HFF-Myc (cell line): Measurements from ENCODE around the gene NSD2.
"Not testable (repeated sequence)": the region's sequence is repeated elsewhere in the genome, so short reads cannot be mapped to it uniquely, and the experiment has no call there.

Source experiments
- DNase-seq: peaks from one replicate; pipeline ENCODE4 v3.0.0-alpha.2; 2011; ENCODE audit warnings: low read depth; ENCODE audit errors: extremely low read depth
- H3K4me3 ChIP-seq: replicated peaks from 2 replicates; pipeline ENCODE4 v1.5.1; 2011; ENCODE audit warnings: low read depth, mild to moderate bottlenecking, control low read depth, low read length
- CTCF ChIP-seq: IDR thresholded peaks from 2 replicates; pipeline ENCODE4 v1.5.1; 2012; ENCODE audit warnings: mild to moderate bottlenecking, low read depth, low read length, control low read depth; ENCODE audit errors: missing control alignments

Gene NSD2

GRCh38 chr4:2007804-2008670 is 136.8 kb downstream of the NSD2 start:
- H3K4me3 ChIP-seq = peak overlapping the region; percentile 78
- TF ChIP-seq CTCF = no peak
- no peak for DNase-seq

- DNase-seq = no peak
- H3K4me3 ChIP-seq = peak overlapping the region; percentile 78
- no peak for TF ChIP-seq CTCF
These were observed 137.4 kb downstream of the NSD2 start for GRCh38 chr4:2008671-2008920.

- TF ChIP-seq CTCF = peak; percentile 45
- H3K4me3 ChIP-seq = peak within 1 kb of the TSS; percentile 78
- DNase-seq = peak; percentile 75
These were observed 137.9 kb downstream of the NSD2 start, which contains the start of gene NELFA for GRCh38 chr4:2008921-2009650. TSS of gene NELFA (minus strand) at chr4:2008974. CDS start at chr4:2008959, 15 bp downstream.

- peak overlapping the region; percentile 78 for H3K4me3 ChIP-seq
- peak; percentile 10 for DNase-seq
- peak; percentile 8 for TF ChIP-seq CTCF
These were observed 138.5 kb downstream of the NSD2 start for GRCh38 chr4:2009651-2010233.

- H3K4me3 ChIP-seq = no peak overlapping the region
- DNase-seq = no peak
- no peak for TF ChIP-seq CTCF
These were observed 140.4 kb downstream of the NSD2 start for GRCh38 chr4:2011583-2011982.

- H3K4me3 ChIP-seq = no peak overlapping the region
- DNase-seq = no peak
- no peak for TF ChIP-seq CTCF
These were observed 143.8 kb downstream of the NSD2 start for GRCh38 chr4:2015008-2015407.

GRCh38 chr4:2021358-2022018 is 150.3 kb downstream of the NSD2 start:
- not testable (repeated sequence) for H3K4me3 ChIP-seq

More at GRCh38 chr4:2021358-2022018, 150.3 kb downstream of the NSD2 start:
- not testable (repeated sequence) for DNase-seq
